ENCODE data around the gene LYRM4.

LYRM4 gene

DNA sequence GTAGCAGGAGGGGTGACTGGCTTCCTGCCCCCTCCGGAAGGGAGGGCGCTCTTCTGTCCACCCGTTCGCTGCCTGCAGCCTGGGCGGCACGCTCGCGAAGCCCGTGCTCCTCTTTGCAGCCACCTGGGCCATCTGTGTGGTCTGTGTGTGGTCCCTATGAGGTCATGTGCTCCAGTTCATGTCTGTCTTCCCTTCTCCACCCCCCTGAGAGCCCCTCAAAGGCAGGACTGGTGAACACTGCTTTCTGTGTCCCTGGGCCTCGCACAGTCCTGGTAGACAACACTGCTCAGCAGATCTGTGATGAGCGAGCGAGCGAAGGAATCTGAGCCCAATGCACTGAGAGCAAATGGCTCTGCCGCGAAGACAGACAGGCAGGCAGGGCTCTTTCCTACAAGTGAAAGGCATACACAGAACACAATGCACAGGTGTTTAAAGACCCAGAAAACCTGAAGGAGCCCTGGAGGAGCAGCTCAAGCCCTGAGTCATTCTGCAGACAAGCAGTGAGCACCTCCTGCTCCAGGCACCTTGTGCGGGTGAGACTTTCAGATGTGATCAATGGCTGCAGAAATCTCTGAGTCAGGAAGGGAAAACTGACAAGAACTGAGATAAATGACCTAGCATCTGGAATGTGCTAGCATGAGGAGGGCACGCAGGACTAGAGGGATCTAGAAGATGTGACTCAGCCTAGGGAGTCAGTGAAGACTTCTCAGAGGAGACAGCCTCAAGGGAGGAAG is 148.5 kb downstream of the LYRM4 start:
- Mint-ChIP-seq H3K36me3 (no peaks in the 10 kb centered on the region), H3K4me3 (no peak overlapping the region), H3K9me3 (no peaks in the 10 kb centered on the region), H3K4me1 (peaks cover 6% of the 10 kb centered on the region), H3K27ac (peak overlapping the region; percentile 7)
- DNase-seq (ENCODE audit: low spot score in 2 of 2) (no peak), ATAC-seq (no peak)

- DNase-seq (ENCODE audit: low spot score in 2 of 2) (no peak), ATAC-seq (no peak)
- no peak overlapping the region for H3K4me3 Mint-ChIP-seq
- H3K36me3 Mint-ChIP-seq = no peaks in the 10 kb centered on the region
- H3K9me3 Mint-ChIP-seq = no peaks in the 10 kb centered on the region
- H3K27ac Mint-ChIP-seq = no peak overlapping the region
- H3K4me1 Mint-ChIP-seq = peaks cover 6% of the 10 kb centered on the region
Observed at GRCh38 chr6:5111626-5112025, 149.1 kb downstream of the LYRM4 start.

DNA sequence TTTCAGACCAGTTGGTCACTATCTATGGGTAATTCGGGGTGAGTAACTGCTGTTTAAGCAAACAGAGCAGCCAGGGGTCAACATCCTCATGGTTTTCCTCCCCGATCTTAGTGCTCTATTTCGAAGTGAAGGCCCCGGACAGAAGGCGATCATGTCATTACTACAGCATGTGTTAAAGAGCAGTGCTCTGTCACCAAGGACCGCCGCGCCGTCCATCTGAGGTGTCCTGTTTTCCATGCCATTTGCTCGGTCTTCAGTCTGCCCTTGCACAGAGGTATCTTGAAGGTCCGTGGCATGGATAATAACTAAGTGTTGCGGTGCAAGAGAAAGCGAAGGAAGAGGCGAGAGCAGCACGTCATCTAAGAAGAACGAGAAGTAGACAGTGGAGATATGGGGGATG is 150.5 kb downstream of the LYRM4 start:
- Mint-ChIP-seq H3K4me3 (no peak overlapping the region), H3K36me3 (no peaks in the 10 kb centered on the region), H3K27ac (no peak overlapping the region), H3K4me1 (peaks cover 6% of the 10 kb centered on the region), H3K9me3 (no peaks in the 10 kb centered on the region)
- ATAC-seq (no peak), DNase-seq (ENCODE audit: low spot score in 2 of 2) (no peak)

DNA sequence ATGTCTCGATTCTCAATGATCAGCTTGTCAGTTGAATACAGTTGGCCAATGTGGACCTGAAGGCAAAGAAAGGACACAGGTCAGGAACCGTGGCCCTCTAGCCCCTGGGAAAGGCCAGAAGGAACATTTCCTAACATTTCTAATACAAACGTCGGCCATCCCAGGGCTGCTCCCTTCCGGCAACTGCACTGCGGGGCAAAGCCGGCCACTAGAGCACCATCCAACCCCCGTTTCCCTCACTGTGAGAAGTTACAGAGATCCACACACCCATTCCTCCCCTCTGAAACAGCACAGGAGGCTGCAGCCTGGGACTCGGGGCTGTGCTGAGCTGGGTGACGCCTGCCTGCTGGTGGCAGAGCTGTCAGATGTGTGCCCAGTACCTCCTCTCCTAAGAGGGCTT is 151.3 kb downstream of the LYRM4 start:
- Mint-ChIP-seq H3K27ac (no peak overlapping the region), H3K9me3 (no peaks in the 10 kb centered on the region), H3K4me3 (no peak overlapping the region), H3K4me1 (peaks cover 6% of the 10 kb centered on the region), H3K36me3 (no peaks in the 10 kb centered on the region)
- ATAC-seq (no peak), DNase-seq (ENCODE audit: low spot score in 2 of 2) (no peak)

GRCh38 chr6:5108536-5109150 is 152.1 kb downstream of the LYRM4 start:
- no peak overlapping the region for H3K27ac Mint-ChIP-seq
- DNase-seq (ENCODE audit: low spot score in 2 of 2) = no peak
- peaks cover 6% of the 10 kb centered on the region for H3K4me1 Mint-ChIP-seq
- H3K9me3 Mint-ChIP-seq = no peaks in the 10 kb centered on the region
- ATAC-seq = no peak
- no peak overlapping the region for H3K4me3 Mint-ChIP-seq
- no peaks in the 10 kb centered on the region for H3K36me3 Mint-ChIP-seq

DNA sequence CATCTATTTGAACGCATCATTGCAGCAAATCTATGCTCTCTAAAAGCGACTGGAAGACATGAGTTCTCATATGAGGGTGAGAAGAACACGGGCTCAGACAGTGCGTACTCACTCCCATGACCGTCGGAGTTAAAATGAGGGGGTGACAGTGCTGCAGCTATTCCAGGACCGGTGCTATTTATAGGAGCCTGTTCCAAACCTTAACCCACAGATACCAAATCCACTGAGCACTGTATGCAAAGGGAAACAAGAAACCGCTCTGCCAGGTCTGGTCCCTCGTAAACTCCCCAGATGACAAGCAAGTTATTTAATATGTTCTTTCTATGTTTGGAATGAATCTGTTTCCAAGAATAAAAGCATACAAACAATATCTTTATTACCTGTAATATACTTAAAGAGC is 152.7 kb downstream of the LYRM4 start:
- Mint-ChIP-seq H3K4me1 (peaks cover 6% of the 10 kb centered on the region), H3K36me3 (no peaks in the 10 kb centered on the region), H3K9me3 (no peaks in the 10 kb centered on the region), H3K4me3 (no peak overlapping the region), H3K27ac (no peak overlapping the region)
- DNase-seq (ENCODE audit: low spot score in 2 of 2) (no peak), ATAC-seq (no peak)

DNA sequence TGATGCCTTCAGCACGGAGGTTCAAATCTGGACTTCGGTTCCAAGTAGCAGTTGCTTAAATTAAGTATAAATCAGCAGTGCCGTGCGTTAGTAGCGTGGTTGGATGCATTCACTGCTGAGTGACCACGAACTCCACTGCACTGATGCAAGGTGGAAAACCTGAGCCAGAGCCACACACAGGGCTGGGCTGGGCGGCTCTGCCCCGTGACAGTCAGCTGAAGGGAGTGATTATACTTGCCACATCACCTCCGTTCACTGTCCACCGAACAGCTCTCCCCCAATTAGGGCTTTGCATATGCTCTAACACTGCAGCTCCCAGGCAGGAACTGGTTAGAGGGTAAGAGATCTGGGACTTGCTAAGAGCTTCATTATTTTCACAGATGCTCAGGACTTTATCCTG is 153.4 kb downstream of the LYRM4 start:
- H3K27ac Mint-ChIP-seq = no peak overlapping the region
- H3K9me3 Mint-ChIP-seq = no peaks in the 10 kb centered on the region
- H3K36me3 Mint-ChIP-seq = no peaks in the 10 kb centered on the region
- H3K4me3 Mint-ChIP-seq = no peak overlapping the region
- DNase-seq (ENCODE audit: low spot score in 2 of 2) (no peak), ATAC-seq (no peak)
- H3K4me1 Mint-ChIP-seq = no peaks in the 10 kb centered on the region

DNA sequence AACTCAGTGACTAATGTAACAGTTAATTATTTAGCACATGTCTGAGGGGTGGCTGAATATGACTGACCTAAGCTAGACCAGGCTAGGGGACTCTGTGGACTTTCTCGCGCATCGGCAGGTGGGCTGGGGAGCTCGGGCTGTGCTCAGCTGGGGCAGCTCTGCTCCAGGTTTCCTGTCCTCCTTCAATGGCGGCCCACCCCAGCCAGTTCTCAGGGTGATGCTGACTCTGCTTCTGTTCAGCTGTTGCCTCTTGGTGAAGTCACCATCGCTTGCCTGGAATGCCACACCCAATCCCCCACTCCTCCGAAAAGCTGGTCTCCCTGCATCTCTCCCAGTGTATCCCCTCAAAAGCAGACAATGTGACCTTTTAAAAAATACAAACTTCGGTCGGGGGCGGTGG is 155.6 kb downstream of the LYRM4 start:
- Mint-ChIP-seq H3K9me3 (no peaks in the 10 kb centered on the region), H3K36me3 (no peaks in the 10 kb centered on the region), H3K4me3 (no peak overlapping the region), H3K4me1 (no peaks in the 10 kb centered on the region), H3K27ac (no peak overlapping the region)
- no peak for ATAC-seq
- no peak for DNase-seq (ENCODE audit: low spot score in 2 of 2)

- no peaks in the 10 kb centered on the region for H3K9me3 Mint-ChIP-seq
- no peak overlapping the region for H3K4me3 Mint-ChIP-seq
- no peaks in the 10 kb centered on the region for H3K36me3 Mint-ChIP-seq
- ATAC-seq (no peak), DNase-seq (ENCODE audit: low spot score in 2 of 2) (no peak)
- no peaks in the 10 kb centered on the region for H3K4me1 Mint-ChIP-seq
- no peak overlapping the region for H3K27ac Mint-ChIP-seq
Observed at GRCh38 chr6:5104667-5105066, 156.1 kb downstream of the LYRM4 start.

- Mint-ChIP-seq H3K36me3 (no peaks in the 10 kb centered on the region), H3K27ac (no peak overlapping the region), H3K4me3 (no peak overlapping the region), H3K4me1 (no peaks in the 10 kb centered on the region), H3K9me3 (no peaks in the 10 kb centered on the region)
- DNase-seq (ENCODE audit: low spot score in 2 of 2) = no peak
- no peak for ATAC-seq
Observed at GRCh38 chr6:5103250-5103649, 157.5 kb downstream of the LYRM4 start.

- Mint-ChIP-seq H3K9me3 (no peaks in the 10 kb centered on the region), H3K36me3 (no peaks in the 10 kb centered on the region), H3K4me3 (no peak overlapping the region), H3K4me1 (no peaks in the 10 kb centered on the region), H3K27ac (no peak overlapping the region)
- no peak for ATAC-seq
- DNase-seq (ENCODE audit: low spot score in 2 of 2) = no peak
Observed at GRCh38 chr6:5102267-5102970, 158.3 kb downstream of the LYRM4 start.

DNA sequence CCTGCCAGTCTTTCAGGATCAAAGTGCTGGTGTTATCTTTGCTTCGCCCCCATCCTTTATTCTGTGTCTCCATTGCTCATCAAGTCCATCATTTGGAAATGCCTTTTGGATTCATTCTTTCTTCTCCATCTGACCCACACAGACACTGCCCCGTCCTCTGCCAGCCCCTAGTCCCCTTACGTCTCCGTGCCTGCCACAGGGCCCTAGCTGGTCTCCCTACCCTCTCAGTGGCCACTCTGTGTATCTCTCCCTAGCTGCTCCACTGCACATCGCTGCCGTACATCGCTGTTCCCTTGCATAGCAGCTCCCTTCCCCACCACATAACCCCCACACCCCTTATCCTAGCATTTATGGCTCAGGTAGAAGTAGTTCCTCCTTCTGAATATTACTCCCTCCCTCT is 159.9 kb downstream of the LYRM4 start:
- H3K36me3 Mint-ChIP-seq = no peaks in the 10 kb centered on the region
- H3K27ac Mint-ChIP-seq = no peak overlapping the region
- H3K4me1 Mint-ChIP-seq = no peaks in the 10 kb centered on the region
- no peaks in the 10 kb centered on the region for H3K9me3 Mint-ChIP-seq
- no peak for ATAC-seq
- H3K4me3 Mint-ChIP-seq = no peak overlapping the region
- DNase-seq (ENCODE audit: low spot score in 2 of 2) = no peak

DNA sequence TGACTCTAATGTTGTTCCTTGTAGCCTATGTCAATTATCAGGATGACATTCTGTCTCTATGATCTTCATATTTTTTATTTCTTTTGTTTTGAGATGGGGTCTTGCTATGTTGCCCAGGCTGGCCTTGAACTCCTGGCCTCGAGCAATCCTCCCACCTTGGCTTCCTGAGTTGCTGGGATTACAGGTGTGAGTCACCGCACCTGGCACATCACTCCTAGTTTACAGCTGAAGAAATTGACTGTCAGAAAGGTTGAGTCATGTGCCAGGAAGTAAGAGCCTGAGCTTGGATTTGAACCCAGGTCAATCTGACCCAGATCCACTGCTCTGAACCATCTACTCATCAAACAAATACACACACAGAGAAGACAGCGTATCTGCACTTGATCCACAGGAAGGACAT is 161.2 kb downstream of the LYRM4 start:
- DNase-seq (ENCODE audit: low spot score in 2 of 2) = no peak
- no peak overlapping the region for H3K4me3 Mint-ChIP-seq
- H3K27ac Mint-ChIP-seq = no peak overlapping the region
- no peaks in the 10 kb centered on the region for H3K9me3 Mint-ChIP-seq
- no peaks in the 10 kb centered on the region for H3K4me1 Mint-ChIP-seq
- no peak for ATAC-seq
- no peaks in the 10 kb centered on the region for H3K36me3 Mint-ChIP-seq

DNA sequence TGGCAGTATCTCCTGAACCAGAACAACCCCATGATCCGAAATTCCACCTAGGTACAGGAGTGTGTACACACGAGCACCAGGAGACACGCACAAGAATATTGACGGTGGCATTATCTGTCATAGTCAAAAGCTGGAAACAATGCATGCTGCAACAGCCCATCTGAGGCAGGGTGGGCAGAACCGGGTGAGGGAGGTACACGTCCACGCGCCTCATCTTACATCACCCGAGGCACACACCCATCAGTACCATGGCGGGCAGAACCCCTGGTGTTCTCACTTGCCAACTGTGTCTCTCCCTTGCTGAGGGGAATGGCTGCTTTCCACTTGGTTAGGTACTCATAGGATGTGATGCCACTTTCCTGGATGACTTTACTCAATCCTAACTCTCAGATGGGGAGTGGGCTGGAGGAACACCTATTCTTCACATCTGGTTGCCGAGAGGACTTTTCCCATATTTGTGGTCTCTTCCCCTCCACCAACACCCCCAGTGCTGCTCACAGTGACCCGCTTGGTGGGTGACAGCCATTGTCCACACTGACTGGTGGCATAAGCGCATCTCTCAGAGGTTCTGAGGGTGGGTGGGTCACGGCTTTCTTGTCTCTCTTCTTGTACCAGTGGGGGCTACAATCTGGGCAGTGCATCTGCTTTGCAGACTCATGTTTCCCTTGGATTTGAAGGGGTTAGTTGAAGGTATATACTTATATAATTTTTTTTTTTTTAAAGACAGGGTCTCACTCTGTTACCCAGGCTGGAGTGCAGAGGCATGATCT is 162.1 kb downstream of the LYRM4 start:
- no peak overlapping the region for H3K27ac Mint-ChIP-seq
- no peak for ATAC-seq
- no peak for DNase-seq (ENCODE audit: low spot score in 2 of 2)
- H3K4me1 Mint-ChIP-seq = no peaks in the 10 kb centered on the region
- H3K4me3 Mint-ChIP-seq = no peak overlapping the region
- H3K9me3 Mint-ChIP-seq = no peaks in the 10 kb centered on the region
- H3K36me3 Mint-ChIP-seq = no peaks in the 10 kb centered on the region

DNA sequence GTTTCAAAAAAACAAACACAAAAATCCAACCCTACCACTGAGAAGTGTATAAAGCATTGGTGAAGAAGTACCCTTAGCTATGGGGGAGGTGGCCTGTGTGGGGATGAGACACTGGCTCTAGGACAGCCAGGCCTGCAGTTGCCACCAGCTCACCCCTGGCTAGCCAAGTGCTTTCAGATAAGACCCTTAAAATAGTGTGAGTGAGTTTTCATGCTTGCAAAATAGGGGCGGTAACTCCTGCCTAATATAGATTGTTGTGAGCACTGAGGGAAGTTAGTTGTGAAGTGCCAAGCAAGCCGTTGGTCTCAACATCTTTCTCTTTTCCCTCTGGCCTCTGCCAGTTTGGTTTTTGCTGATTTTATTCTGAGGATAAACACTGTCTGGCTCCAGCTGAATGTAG is 164.3 kb downstream of the LYRM4 start:
- Mint-ChIP-seq H3K4me3 (no peak overlapping the region), H3K36me3 (no peaks in the 10 kb centered on the region), H3K27ac (no peak overlapping the region), H3K9me3 (no peaks in the 10 kb centered on the region), H3K4me1 (no peaks in the 10 kb centered on the region)
- DNase-seq (ENCODE audit: low spot score in 2 of 2) = no peak
- ATAC-seq = no peak
